GM18519 (cell line): ENCODE data around the gene KRT17.
"Not testable (repeated sequence)": the region's sequence is repeated elsewhere in the genome, so short reads cannot be mapped to it uniquely, and the experiment has no call there.

Source experiments
- ATAC-seq: cut with Tn5 transposase; IDR thresholded peaks from one replicate; pipeline ENCODE4 v1.9.1; 2021; ENCODE audit warnings: mild to moderate bottlenecking, moderate library complexity; ENCODE audit not compliant: unreplicated experiment, low FRiP score

The KRT17 gene

GRCh38 chr17:41636652-41637051, 12.3 kb upstream of the KRT17 start:
- ATAC-seq: no peak

- no peak for ATAC-seq
Measured at GRCh38 chr17:41635121-41636097, 11.0 kb upstream of the KRT17 start.

GRCh38 chr17:41634639-41635038, 10.3 kb upstream of the KRT17 start:
- no peak for ATAC-seq

DNA sequence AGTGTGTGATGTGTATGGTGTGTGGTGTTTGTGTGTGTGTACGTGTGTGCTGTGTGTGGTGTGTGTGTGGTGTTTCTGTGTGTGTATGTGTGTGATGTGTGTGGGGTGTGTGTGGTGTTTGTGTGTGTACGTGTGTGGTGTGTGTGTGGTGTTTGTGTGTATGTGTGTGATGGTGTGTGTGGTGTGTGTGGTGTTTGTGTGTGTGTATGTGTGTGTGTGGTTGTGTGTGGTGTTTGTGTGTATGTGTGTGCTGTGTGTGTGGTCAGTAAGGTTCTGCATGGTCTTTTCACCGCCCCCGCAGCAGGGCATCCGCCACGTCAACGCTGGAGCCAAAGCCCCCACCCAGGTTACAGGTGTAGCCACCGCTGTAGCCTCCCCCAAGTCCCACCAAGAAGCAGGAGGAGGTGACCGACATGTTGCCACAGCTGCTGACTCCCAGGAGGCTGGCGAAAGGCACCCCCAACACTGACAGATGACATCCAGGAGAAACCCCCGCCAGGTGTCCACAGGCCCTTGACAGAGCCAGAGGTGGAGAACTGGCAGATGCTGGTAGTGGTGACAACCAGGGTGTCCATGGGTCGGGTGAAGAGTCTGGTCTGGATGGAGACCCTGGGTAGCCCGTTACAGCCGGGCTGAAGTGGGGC, 9.3 kb upstream of the KRT17 start:
- ATAC-seq: no peak

DNA sequence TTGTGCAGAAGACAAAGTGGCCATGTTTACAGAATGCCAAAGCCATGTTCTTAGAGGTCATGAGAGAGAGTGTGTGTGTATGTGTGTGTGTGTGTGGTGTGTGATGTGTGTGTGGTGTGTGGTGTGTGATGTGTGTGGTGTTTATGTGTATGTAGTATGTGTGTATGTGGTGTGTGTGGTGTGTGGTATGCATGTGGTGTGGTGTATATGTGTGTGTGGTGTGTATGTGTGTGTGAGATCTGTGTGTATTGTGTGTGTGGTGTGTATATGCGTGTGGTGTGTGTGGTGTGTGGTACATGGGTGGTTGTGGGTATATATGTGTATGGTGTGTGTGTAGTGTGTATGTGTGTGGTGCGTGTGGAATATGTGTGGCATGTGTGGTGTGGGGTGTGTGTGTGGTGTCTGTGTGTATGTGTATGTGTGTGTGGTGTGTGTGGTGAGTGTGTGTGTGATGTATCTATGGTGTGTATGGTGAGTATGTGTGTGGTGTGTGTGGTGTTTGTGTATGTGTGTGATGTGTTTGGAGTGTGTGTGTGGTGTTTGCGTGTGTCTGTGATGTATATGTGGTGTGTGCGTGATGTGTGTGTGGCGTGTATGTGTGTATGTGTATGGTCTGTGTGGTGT, 8.2 kb upstream of the KRT17 start:
- no peak for ATAC-seq

DNA sequence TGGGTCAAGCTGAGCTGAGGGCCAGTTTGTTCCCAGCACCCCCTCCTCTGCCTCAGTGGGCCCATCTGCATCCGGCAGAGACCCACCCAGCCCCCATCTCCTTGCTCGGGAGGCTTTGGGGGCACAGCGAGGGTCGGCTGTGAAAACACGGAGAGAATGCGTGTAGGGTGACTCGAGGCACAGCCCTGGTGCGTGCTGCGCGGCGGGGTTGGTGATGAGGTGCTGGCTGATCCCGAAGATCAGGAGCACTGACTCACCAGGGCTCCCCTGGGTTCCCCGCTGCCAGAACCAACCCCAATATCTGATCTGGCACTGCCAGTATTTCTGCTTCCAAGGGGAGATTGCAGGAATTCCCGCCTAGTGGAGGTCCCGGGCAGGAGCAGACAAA, 7.5 kb upstream of the KRT17 start:
- no peak for ATAC-seq

- ATAC-seq: no peak
Measured at GRCh38 chr17:41631025-41631897, 6.9 kb upstream of the KRT17 start.

DNA sequence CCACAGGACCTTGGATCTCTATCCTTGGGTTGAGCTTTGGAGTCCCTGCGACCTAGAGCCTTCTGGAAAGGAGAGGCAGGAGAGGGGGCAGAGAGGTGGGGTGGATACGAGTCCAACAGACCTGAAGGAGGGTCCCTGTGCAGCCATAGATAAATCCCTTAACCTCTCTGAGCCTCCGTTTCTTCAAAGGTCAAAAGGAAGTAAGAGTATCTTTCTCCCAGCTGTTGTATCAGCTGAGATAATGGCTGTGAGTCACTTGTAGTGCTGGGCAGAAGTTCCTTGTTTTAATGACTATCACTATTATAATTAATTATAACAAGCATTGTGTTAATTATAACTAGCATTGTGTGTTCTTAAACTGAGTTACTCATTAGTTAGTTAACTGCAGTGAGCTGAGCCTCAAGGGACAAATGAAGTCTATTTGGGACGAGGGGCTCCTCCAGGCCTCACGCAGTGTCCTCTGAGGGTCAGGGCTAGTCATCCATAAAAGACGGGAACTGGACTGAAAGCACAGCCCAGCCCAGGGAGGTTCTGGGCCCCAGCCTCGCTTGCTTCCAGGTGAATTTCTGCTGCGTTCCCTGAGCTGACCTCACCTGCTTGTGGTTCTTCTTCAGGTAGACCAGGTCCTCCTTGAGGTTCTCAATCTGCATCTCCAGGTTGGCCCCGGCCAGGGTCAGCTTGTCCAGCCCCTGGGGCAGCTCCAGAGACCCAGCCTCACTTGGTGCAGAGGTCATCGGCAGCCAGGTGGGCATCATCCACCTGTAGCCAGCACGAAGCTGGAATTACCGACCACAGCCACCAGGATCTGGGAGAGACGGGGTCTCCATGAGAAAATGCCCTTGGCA, 5.7 kb upstream of the KRT17 start:
- no peak for ATAC-seq

- ATAC-seq: no peak
Measured at GRCh38 chr17:41629316-41629715, 4.9 kb upstream of the KRT17 start.

DNA sequence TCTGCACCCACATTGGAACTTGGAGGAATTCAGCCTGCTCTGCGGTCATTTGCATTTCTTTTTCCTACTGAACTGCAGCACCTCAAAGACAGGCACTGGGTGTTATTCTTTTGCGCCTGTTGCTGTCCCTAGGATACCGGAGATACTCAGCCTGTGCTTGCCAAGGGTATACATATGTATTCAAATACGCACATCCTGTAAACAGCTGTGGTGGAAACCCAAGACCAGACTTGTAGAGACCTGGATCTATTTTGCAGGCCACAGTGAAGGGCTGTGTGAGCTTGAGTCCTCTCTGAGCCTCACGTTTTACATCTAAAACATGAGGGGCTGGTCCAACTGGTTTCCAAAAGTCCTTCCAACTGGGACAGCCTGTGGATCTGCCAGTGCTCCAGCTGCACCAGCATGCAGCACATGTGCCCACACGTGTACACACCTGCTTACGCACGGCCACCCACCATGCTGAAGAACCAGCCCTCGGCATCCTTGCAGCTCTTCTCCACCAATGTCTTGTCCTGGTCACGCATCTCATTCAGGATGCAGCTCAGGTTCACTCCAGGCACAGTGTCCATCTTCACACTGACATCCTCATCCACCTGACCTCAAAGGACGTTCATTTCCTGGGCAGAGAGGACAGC, 4.4 kb upstream of the KRT17 start:
- not testable (repeated sequence) for ATAC-seq

- not testable (repeated sequence) for ATAC-seq
Measured at GRCh38 chr17:41628073-41628370, 3.6 kb upstream of the KRT17 start.

DNA sequence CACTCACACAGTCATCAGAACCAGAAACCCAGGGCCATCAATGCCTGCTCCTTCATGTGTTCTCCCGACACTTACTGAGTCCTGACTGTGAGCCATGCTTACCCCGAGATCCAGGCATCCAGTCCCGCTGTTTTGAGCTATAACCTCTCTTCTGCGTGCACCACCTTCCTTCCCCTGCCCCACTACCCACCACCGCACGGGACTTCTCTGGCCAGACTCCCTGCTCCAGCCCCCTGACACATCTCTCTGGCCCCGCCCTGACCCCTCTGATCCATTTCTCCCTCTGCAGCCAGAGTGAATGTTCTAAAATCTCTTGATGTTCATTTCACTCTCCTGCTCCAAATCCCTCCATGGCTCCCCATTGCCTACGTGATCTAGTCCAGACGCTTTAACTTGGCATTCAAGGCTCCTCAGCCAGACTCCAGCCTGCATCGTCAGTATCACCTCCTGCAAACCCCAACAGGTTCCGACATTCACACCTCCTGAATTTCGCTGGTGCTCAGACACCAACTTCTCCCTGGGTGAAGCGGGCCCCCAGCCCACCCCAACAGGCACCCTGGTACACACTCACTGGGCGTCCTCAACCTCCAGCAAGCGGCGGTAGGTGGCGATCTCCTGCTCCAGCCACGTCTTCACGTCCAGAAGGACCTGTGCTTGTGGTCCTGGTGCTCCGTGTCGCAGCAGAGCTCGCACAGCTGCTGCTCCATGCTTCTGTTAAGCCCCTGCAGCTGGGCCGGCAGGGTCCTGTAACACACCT, 3.1 kb upstream of the KRT17 start:
- no peak for ATAC-seq

GRCh38 chr17:41626914-41627295, 2.5 kb upstream of the KRT17 start:
- not testable (repeated sequence) for ATAC-seq

DNA sequence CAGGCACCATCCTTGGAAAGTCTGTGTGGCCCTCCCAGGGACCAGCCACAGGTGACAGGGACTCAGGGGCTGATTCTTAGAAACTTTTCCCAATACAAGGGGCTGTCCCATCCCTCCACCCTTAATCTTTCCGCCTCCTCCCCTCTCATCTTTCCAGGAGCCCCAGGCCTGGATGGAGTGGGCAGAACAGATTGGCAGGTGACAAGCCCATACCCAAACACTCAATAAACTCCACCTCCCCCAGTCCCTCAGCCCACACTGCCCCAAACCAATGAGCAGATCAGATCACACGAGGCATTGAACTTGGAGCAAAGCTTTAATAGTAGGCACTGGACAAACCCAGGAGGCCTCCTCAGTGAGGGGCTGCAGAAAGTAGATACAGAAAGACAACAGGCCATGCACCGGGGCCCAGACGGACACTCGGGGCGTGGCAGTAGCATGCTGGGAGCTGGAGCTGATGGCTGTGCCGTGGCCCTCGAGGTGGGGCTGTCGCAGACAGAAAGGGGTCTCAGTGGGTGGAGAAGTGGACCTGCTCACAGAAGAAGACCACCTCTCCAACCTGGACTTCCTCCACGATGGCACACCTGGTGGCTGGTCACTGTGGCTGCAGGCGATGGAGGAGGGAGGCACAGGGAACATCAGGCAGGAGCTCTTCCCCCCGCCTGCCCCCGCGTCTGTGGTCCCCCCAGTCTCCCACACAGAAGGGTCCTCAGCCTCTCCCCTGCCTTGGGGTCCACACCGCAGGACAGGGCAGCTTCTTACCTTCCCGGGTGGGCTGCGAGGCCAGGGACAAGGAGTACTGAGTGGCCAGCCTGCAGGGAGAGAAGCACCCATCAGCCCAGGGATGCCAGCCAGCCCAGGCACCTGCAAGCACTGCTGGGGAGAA, 1.9 kb upstream of the KRT17 start:
- not testable (repeated sequence) for ATAC-seq

DNA sequence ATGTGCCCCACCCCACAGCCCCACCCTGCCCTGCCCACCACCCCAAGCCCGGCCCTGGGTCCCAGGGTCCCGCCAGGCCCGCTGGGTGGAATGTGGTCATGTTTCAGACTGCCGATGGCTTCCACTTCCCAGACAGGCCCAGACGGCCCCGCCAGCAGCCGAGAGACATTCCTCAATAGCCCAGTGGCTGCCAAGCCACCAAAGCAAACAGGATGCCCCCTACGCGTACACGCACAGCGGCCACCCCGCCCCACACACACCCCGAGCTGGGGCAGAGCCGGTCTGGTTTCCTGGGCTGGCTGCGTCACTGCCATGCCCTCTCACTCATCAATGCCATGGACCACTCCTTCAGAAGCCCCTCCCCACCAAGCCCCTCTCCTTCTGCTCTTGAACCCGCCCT, 1.2 kb upstream of the KRT17 start:
- no peak for ATAC-seq

DNA sequence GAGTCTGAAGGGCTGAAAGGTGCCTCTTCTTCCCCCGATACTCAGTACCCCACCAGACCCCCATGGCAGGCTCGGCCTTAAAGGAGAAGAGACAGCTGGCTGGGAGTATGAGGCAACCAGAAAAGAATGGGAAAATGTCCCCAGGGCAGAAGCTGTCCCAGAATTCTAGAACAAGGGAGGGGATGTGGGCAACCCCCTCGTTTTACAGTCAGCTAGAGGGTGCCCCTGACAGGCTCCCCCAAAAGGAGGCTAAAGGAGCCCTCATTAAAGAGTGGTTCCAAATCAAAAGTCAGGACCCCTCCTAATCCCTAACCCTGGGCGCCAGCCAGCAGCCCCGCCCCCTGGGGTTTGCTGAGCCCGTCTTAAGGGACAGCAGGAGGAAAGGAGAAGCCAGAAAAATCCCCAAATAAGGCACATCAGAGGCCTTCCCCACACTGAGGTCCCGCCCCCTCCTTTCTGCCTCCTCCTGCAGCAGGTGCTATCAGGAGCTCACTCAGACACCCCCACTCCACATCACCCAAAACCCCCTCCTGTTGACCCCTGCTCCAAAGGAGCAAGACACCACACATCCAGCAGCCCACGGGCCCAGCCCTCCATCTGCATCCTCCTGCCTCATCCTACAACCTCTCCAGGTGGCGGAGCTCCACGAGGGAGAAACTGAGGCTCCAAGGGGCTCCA, 1.1 kb downstream of the KRT17 start:
- not testable (repeated sequence) for ATAC-seq
